Kidney (tissue), 14 donors: ENCODE results near the gene DYNLT2B. TPM values are rescaled to one million over a fixed set of nuclear protein-coding genes. Genes with fewer than 3 reads are reported as not detected.

Source experiments
- DNase-seq, 5 donors: peaks; one replicate each; pipeline ENCODE4 v3.0.0-alpha.2; 2013 to 2020
- FAIRE-seq: peaks from 2 replicates; lab custom pipeline; 2012; peaks lifted over from hg19 to GRCh38; lab: Jason Lieb, UNC
- H3K27ac ChIP-seq, 2 donors: one replicate each; pipeline ENCODE4 v1.7.0; 2013; ENCODE audit warnings: low read depth in 2 of 2, low read length in 2 of 2, inconsistent platforms in 1 of 2
- H3K27me3 ChIP-seq: one replicate; pipeline ENCODE4 v1.7.1; 2013; ENCODE audit warnings: low read length, inconsistent platforms; ENCODE audit not compliant: control insufficient read depth, insufficient read depth
- H3K36me3 ChIP-seq, 3 donors: one replicate each; pipeline versions ENCODE4 v1.7.0 to v1.7.1; 2013; ENCODE audit warnings: low read length in 3 of 3, control low read depth in 1 of 3, inconsistent platforms in 1 of 3; ENCODE audit not compliant: insufficient read depth in 3 of 3, control insufficient read depth in 2 of 3
- H3K4me1 ChIP-seq, 3 donors: one replicate each; pipeline versions ENCODE4 v1.7.0 to v1.7.1; 2013; ENCODE audit warnings: low read length in 3 of 3, inconsistent platforms in 1 of 3, low read depth in 1 of 3; ENCODE audit not compliant: control insufficient read depth in 2 of 3, insufficient read depth in 2 of 3
- H3K4me3 ChIP-seq, 3 donors: one replicate each; pipeline versions ENCODE4 v1.7.0 to v1.8.1; 2013; ENCODE audit warnings: low read length in 3 of 3, control low read depth in 1 of 3, inconsistent platforms in 1 of 3
- H3K9ac ChIP-seq, 3 donors: one replicate each; pipeline versions ENCODE4 v1.7.0 to v1.7.1; 2013; ENCODE audit warnings: low read length in 3 of 3, control low read depth in 1 of 3, inconsistent platforms in 1 of 3
- H3K9me3 ChIP-seq, 3 donors: one replicate each; pipeline versions ENCODE4 v1.7.0 to v1.7.1; 2013; ENCODE audit warnings: low read length in 3 of 3, control low read depth in 1 of 3, inconsistent platforms in 1 of 3; ENCODE audit not compliant: control insufficient read depth in 2 of 3, insufficient read depth in 1 of 3
- CTCF ChIP-seq: IDR thresholded peaks from 3 replicates; pipeline ENCODE4 v1.5.1; 2012; ENCODE audit warnings: mild to moderate bottlenecking, moderate library complexity, borderline replicate concordance; ENCODE audit not compliant: insufficient read depth; ENCODE audit errors: extremely low read depth
- intact Hi-C: fragments of 100-400 bp; cut with DNase I; formaldehyde crosslinking; loops from one replicate; pipeline ENCODE4 v1.11.1; 2022
- polyA plus RNA-seq: library from polyadenylated mRNA; stranded (reverse); fragments of 350-450 nt; fragmentation: Illumina TruSeq; extraction: RNeasy Lipid Tissue Mini Kit (QIAGEN cat#74804); gene quantifications from one replicate; pipeline ENCODE4 v1.2.3, GENCODE V29; 2014; ENCODE audit warnings: low read depth, low replicate concordance; ENCODE audit not compliant: insufficient read depth
- total RNA-seq: library from RNA; stranded (reverse); fragmentation: NEBNext Ultra II Directional; extraction: Animal tissue kit (Norgen Biotek cat#: 25700); gene quantifications from one replicate; pipeline ENCODE4 v1.2.1, GENCODE V29; 2021
- donor health status: control.
- donor health status: control.
- donor health status: control.
- donor health status: control.
- donor health status: control.
- donor health status: DM: yes; HTN: yes; CAD: no.
- donor health status: Normal renal cell carcinoma (clear cell type).

The DYNLT2B gene
- total and polyA plus RNA-seq, 2 donors from 2014 or later, result 10.5 to 41.8 TPM

- Histone ChIP-seq H3K4me1 (no peaks in the 10 kb centered on the region), H3K9me3 (no peaks in the 10 kb centered on the region), H3K27ac (no peak overlapping the region), H3K27me3 (no peaks in the 10 kb centered on the region), H3K36me3 (peaks cover 0 to 3% (median 0%) of the 10 kb centered on the region in 3 donors), H3K9ac (no peak overlapping the region), H3K4me3 (no peak overlapping the region)
- no peak for TF ChIP-seq CTCF
- intact Hi-C loops, result no loop called here
- DNase-seq (peak in 1 of 5 donors; percentile 8), FAIRE-seq (no peak)
These were observed 19.5 kb downstream of the DYNLT2B start for GRCh38 chr3:196298521-196298920.

GRCh38 chr3:196292286-196292923 lies 25.6 kb downstream of the DYNLT2B start:
- FAIRE-seq (no peak), DNase-seq (peak in 2 of 5 donors; percentile 35 to 58)
- Histone ChIP-seq H3K4me1 (no peaks in the 10 kb centered on the region), H3K27me3 (no peaks in the 10 kb centered on the region), H3K9ac (no peak overlapping the region), H3K4me3 (no peak overlapping the region), H3K27ac (no peak overlapping the region), H3K9me3 (no peaks in the 10 kb centered on the region), H3K36me3 (no peaks in the 10 kb centered on the region)
- TF ChIP-seq CTCF, result no peak
- intact Hi-C loops, result no loop called here

- intact Hi-C loops, result no loop called here
- H3K9ac ChIP-seq, result peak overlapping the region; percentile 51 to 99 (median 88)
- peak overlapping the region; percentile 89 to 91 for H3K27ac ChIP-seq
- TF ChIP-seq CTCF, result no peak
- H3K4me1 ChIP-seq, result peaks cover 0 to 10% (median 4%) of the 10 kb centered on the region in 3 donors
- H3K36me3 ChIP-seq, result no peaks in the 10 kb centered on the region
- FAIRE-seq (no peak), DNase-seq (peak in 1 of 5 donors; percentile 44)
- H3K27me3 ChIP-seq, result no peaks in the 10 kb centered on the region
- peak overlapping the region; percentile 89 to 99 (median 97) for H3K4me3 ChIP-seq
- no peaks in the 10 kb centered on the region for H3K9me3 ChIP-seq
These were observed 29.9 kb downstream of the DYNLT2B start for GRCh38 chr3:196288141-196288460.
